HG03457 (cell line): ENCODE measurements around the gene SEC14L3.
"Not testable (repeated sequence)": the region's sequence is repeated elsewhere in the genome, so short reads cannot be mapped to it uniquely, and the experiment has no call there.

ENCODE experiments used
- ATAC-seq: cut with Tn5 transposase; IDR thresholded peaks from one replicate; pipeline ENCODE4 v1.9.1; 2021; ENCODE audit warnings: moderate number of reproducible peaks; ENCODE audit not compliant: unreplicated experiment

Gene SEC14L3

DNA sequence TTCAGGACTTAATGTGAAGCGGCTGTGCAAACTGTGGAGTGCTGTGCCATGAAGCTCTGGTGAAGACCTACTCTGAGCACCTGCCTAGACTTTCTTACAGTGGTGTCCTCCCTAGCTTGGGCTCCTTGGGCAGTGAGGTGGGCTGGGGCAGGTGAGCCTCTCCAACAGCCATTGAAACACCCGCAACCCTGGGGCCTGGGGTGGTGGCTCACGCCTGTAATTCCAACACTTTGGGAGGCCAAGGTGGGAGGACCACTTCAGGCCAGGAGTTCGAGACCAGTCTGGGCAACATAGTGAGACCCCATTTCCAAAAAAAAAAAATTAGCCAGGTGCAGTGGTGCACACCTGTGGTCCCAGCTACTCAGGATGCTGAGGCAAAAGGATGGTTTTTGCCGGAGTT is 14.3 kb upstream of the SEC14L3 start:
- ATAC-seq = no peak

DNA sequence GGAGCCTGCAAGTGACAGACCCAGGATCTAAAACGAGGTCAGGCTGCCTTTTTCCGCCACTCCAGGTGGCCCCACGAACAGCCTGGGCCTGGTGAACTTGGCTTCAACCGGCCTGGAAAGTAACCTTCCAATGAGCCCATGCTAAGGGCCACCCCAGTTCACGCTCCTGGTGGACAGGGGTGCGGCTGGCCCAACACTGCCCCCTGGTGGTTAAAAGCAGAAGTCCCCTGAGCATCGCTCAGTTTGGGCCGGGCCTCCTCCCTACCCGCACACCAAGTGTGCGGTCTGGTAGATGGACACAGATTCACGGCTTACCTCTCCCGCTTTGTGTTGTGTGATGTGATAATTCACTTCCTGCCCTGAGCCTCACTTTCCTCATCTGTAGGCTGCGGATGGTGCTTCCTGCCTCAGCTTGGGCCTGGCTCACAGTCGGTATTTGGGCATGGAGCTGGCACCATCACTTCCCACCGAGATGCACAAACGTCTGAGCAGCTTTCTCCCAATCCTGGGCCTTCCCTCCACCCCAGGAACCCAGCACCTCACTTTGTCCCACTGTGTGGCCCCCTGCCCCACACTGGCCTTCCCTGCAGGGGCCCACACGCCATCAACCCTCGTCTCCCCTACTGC is 13.7 kb upstream of the SEC14L3 start:
- no peak for ATAC-seq

- ATAC-seq = no peak
Measured at GRCh38 chr22:30483169-30483568, 11.4 kb upstream of the SEC14L3 start.

GRCh38 chr22:30481711-30482110 is 9.9 kb upstream of the SEC14L3 start:
- no peak for ATAC-seq

GRCh38 chr22:30479981-30480380 is 8.2 kb upstream of the SEC14L3 start:
- ATAC-seq = no peak

GRCh38 chr22:30474683-30475424 is 3.0 kb upstream of the SEC14L3 start:
- no peak for ATAC-seq

DNA sequence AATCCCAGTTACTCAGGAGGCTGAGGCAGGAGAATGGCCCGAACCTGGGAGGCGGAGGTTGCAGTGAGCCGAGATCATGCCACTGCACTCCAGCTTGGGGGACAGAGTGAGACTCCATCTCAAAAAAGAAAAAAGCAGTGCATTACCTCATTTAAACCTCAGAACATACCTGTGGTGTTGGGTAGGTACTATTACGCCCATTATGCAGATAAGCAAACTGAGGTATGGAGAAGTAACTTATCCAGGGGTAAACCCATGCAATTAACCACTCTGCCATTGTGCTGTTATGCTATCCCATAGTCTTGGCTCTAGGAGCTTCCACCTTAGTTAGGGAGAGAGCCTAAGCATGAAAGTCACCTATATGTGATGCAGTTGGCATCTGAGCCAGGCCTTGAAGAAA is 2.3 kb upstream of the SEC14L3 start:
- no peak for ATAC-seq

- no peak for ATAC-seq
Measured at GRCh38 chr22:30472994-30473720, 1.3 kb upstream of the SEC14L3 start.

DNA sequence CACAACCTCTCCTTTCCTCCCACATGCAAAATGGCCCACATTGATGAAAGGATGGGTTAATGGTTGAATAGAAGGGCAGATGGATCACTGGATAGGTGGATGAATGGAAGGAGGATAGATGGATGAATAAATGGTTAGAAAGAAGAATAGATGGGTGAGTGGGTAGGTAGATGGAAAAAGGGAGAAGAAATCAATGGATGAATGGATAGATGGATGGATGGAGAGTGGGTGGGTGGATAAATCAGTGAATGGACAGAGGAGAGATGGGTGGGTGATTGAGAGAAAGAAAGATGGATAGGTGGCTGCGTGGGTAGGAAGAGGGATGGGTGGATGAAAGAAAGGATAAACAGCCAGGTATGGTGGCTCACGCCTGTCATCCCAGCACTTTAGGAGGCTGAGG is 1.2 kb downstream of the SEC14L3 start:
- ATAC-seq = no peak

GRCh38 chr22:30469165-30469564 is 2.7 kb downstream of the SEC14L3 start:
- no peak for ATAC-seq

GRCh38 chr22:30460555-30460954 is 11.3 kb downstream of the SEC14L3 start:
- not testable (repeated sequence) for ATAC-seq

DNA sequence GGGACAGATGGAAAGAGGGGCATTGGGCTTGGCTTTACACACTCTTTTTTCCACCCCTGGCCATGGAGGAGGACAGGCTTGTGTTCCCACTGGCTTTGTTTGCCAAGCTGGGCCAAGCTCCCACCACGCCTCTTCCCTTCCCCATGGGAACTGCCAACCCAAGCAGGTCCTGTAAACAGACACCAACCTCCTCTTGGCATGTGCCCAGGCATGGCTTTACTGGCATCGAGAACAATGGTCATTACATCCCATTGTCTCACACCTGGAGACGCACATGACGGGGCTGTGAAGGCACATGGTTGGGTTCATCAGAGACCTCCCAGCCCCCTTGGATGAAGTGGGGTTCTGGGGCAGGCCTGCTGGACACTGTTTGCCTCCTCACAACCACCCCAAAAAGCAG is 11.7 kb downstream of the SEC14L3 start:
- ATAC-seq = no peak

DNA sequence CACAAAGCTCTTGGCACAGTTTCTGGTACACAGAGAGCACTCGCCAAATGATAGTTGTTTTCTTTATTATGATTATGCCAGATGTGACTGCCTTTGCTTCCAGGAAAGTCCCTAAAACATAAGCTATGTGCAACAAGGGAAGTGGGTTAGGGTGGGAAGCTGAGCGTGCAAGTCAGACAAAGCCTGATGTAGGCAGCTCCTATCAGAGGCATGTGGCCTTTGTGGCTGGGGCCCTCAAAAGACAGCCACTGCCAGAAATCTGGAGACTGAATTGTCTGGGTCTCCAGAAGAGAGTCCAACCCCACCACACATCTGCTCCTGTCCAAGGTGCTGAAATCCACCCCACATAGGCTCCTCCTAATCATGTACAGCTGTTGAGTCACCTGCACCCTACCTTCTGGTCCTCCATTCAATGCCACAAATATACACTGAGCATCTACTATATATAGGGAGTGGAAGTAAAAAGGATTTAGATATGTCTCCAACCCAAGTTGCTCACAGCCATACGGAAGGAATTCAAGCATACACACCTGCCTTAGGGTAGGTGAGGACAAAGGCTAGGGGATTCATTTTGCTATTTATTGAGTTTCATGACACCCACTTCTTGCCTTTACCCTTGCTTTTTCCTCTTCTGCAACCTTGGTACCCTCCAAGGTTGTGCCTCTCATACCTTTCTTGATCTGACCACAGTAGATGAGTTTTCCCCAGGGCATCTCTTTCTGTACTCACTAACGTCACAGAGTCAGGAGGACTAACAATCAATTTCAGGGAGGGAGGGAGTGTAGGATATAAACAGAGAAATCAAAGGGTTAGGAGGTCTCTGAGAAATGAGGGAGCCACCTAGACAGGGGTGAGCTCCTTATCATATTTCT is 12.4 kb downstream of the SEC14L3 start:
- no peak for ATAC-seq

- ATAC-seq = no peak
Measured at GRCh38 chr22:30457981-30458380, 13.8 kb downstream of the SEC14L3 start.

DNA sequence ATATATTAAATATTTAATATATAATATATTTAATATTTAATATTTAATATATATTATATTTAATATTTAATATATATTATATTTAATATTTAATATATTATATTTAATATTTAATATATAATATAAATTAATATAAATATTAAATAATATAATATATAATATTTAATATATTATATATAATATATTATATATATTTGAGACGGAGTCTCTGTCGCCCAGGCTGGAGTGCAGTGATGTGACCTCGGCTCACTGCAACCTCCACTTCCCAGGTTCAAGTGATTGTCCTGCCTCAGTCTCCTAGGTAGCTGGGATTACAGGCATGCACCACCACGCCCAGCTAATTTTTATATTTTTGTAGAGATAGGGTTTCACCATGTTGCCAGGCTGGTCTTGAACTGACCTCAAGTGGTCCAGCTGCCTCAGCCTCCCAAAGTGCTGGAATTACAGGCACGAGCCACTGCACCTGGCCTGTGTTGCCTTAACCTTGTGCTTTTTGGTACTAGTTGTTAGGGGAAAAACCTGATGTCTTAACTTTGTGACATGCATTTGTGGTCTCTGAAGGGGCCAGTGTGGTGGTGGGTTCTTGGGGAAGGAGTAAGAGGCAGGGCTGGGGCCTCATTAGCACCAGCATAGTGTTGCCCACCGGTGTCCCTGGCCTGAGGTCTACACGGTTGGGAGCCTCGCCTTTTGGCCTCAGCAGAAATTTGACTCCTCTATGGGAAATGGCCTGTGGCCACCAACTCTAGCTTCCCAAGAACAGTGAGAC is 16.6 kb downstream of the SEC14L3 start:
- no peak for ATAC-seq

GRCh38 chr22:30453731-30454510 is 17.9 kb downstream of the SEC14L3 start:
- no peak for ATAC-seq

- ATAC-seq = no peak
Measured at GRCh38 chr22:30452861-30453260, 19.0 kb downstream of the SEC14L3 start.

DNA sequence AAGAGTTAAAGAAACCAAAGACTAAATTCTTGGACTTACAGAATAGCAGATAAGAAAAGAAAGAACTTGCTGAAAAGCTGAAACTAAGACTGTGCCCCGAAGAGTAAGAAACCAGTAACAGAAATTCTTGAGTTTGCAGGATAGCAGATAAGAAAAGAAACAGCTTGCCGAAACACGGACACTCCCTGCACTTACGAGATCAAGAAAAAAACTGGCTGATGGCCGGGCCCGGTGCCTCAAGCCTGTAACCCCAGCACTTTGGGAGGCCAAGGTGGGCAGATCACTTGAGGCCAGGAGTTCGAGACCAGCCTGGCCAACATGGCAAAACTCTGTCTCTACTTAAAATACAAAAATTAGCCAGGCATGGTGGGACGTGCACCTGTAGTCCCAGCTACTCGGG is 20.3 kb downstream of the SEC14L3 start:
- ATAC-seq = not testable (repeated sequence)

GRCh38 chr22:30447656-30448055 is 24.2 kb downstream of the SEC14L3 start:
- ATAC-seq = no peak
